ENCODE results near the gene GIPC3.

GIPC3 gene

GRCh38 chr19:3641515-3642269, 56.4 kb downstream of the GIPC3 start:
- DNase-seq: no peak

GRCh38 chr19:3642296-3642695, 57.0 kb downstream of the GIPC3 start:
- DNase-seq: no peak
